Measurements from ENCODE around the gene MAPKAP1.
A peak's percentile ranks its signal among the peaks of the same experiment; 100 is the strongest.

The MAPKAP1 gene

GRCh38 chr9:125484350-125485282 is 222.4 kb downstream of the MAPKAP1 start:
- Histone ChIP-seq H3K27me3 (replicated peaks) (no peaks in the 10 kb centered on the region), H3K36me3 (replicated peaks) (no peaks in the 10 kb centered on the region), H3K27ac (peak overlapping the region; percentile 3), H3K4me3 (ENCODE audit: low read depth, low read length) (no peak overlapping the region)
- in situ Hi-C loops (cut with HindIII; ENCODE audit: low pct_ligation_motif_present, low sequenced_read_pairs), result no loop called here
- peak; percentile 35 for DNase-seq
- TF ChIP-seq CTCF (IDR thresholded peaks at IDR 0.05; ENCODE audit: low read depth, low read length, missing control alignments), result no peak

GRCh38 chr9:125483697-125484096 is 223.3 kb downstream of the MAPKAP1 start:
- Histone ChIP-seq H3K4me3 (ENCODE audit: low read depth, low read length) (no peak overlapping the region), H3K27ac (no peak overlapping the region), H3K27me3 (replicated peaks) (no peaks in the 10 kb centered on the region), H3K36me3 (replicated peaks) (no peaks in the 10 kb centered on the region)
- TF ChIP-seq CTCF (IDR thresholded peaks at IDR 0.05; ENCODE audit: low read depth, low read length, missing control alignments), result no peak
- no peak for DNase-seq
- in situ Hi-C loops (cut with HindIII; ENCODE audit: low pct_ligation_motif_present, low sequenced_read_pairs), result no loop called here

- H3K27ac ChIP-seq, result no peak overlapping the region
- H3K4me3 ChIP-seq (ENCODE audit: low read depth, low read length), result no peak overlapping the region
- no peaks in the 10 kb centered on the region for H3K27me3 ChIP-seq (replicated peaks)
- in situ Hi-C loops (cut with HindIII; ENCODE audit: low pct_ligation_motif_present, low sequenced_read_pairs), result no loop called here
- DNase-seq, result no peak
- TF ChIP-seq CTCF (IDR thresholded peaks at IDR 0.05; ENCODE audit: low read depth, low read length, missing control alignments), result no peak
- H3K36me3 ChIP-seq (replicated peaks), result peaks cover 2% of the 10 kb centered on the region
Observed at GRCh38 chr9:125479846-125480615, 227.0 kb downstream of the MAPKAP1 start.

GRCh38 chr9:125477089-125477544 is 229.9 kb downstream of the MAPKAP1 start:
- no peak for TF ChIP-seq CTCF (IDR thresholded peaks at IDR 0.05; ENCODE audit: low read depth, low read length, missing control alignments)
- Histone ChIP-seq H3K36me3 (replicated peaks) (peaks cover 2% of the 10 kb centered on the region), H3K27ac (no peak overlapping the region), H3K4me3 (ENCODE audit: low read depth, low read length) (no peak overlapping the region), H3K27me3 (replicated peaks) (no peaks in the 10 kb centered on the region)
- no peak for DNase-seq
- in situ Hi-C loops (cut with HindIII; ENCODE audit: low pct_ligation_motif_present, low sequenced_read_pairs), result no loop called here

GRCh38 chr9:125476645-125477044 is 230.4 kb downstream of the MAPKAP1 start:
- H3K27me3 ChIP-seq (replicated peaks), result no peaks in the 10 kb centered on the region
- peaks cover 2% of the 10 kb centered on the region for H3K36me3 ChIP-seq (replicated peaks)
- no peak for TF ChIP-seq CTCF (IDR thresholded peaks at IDR 0.05; ENCODE audit: low read depth, low read length, missing control alignments)
- no peak overlapping the region for H3K4me3 ChIP-seq (ENCODE audit: low read depth, low read length)
- H3K27ac ChIP-seq, result no peak overlapping the region
- DNase-seq, result no peak
- in situ Hi-C loops (cut with HindIII; ENCODE audit: low pct_ligation_motif_present, low sequenced_read_pairs), result no loop called here
